Neural cell (in vitro differentiated cells): ENCODE data around the gene FGR.

Experiments used
- EP300 ChIP-seq: fragments of 450-650 bp; conservative IDR thresholded peaks from 2 replicates; pipeline ENCODE4 v1.6.1; 2014; ENCODE audit warnings: antibody characterized with exemption, mild to moderate bottlenecking, moderate library complexity; ENCODE audit not compliant: poor library complexity, severe bottlenecking
- EZH2 ChIP-seq: fragments of 200-600, 300-800 bp; shearing (Covaris generic), sonication (generic); IDR thresholded peaks from 2 replicates; pipeline ENCODE4 v1.6.1; 2014; ENCODE audit warnings: antibody characterized with exemption, low read length, borderline replicate concordance, mild to moderate bottlenecking; ENCODE audit not compliant: insufficient read depth, poor library complexity, severe bottlenecking
- POLR2AphosphoS5 ChIP-seq: IDR thresholded peaks from 2 replicates; pipeline ENCODE4 v1.6.1; 2012
- RAD21 ChIP-seq: fragments of 450-650 bp; conservative IDR thresholded peaks from 2 replicates; pipeline ENCODE4 v1.6.1; 2014; ENCODE audit warnings: antibody characterized with exemption, mild to moderate bottlenecking, moderate library complexity
- TAF1 ChIP-seq: IDR thresholded peaks from 2 replicates; pipeline ENCODE4 v1.6.1; 2012; ENCODE audit warnings: low read depth
- TF ChIP-seq, protein P1 (sequence below): fragments of 450-650 bp; IDR thresholded peaks from 2 replicates; pipeline ENCODE4 v1.5.1; 2014; ENCODE audit warnings: antibody characterized with exemption, mild to moderate bottlenecking, moderate library complexity; ENCODE audit not compliant: poor library complexity, severe bottlenecking
- TF ChIP-seq, protein P2 (sequence below): IDR thresholded peaks from 2 replicates; pipeline ENCODE4 v1.6.1; 2012; ENCODE audit warnings: borderline replicate concordance

DNA sequence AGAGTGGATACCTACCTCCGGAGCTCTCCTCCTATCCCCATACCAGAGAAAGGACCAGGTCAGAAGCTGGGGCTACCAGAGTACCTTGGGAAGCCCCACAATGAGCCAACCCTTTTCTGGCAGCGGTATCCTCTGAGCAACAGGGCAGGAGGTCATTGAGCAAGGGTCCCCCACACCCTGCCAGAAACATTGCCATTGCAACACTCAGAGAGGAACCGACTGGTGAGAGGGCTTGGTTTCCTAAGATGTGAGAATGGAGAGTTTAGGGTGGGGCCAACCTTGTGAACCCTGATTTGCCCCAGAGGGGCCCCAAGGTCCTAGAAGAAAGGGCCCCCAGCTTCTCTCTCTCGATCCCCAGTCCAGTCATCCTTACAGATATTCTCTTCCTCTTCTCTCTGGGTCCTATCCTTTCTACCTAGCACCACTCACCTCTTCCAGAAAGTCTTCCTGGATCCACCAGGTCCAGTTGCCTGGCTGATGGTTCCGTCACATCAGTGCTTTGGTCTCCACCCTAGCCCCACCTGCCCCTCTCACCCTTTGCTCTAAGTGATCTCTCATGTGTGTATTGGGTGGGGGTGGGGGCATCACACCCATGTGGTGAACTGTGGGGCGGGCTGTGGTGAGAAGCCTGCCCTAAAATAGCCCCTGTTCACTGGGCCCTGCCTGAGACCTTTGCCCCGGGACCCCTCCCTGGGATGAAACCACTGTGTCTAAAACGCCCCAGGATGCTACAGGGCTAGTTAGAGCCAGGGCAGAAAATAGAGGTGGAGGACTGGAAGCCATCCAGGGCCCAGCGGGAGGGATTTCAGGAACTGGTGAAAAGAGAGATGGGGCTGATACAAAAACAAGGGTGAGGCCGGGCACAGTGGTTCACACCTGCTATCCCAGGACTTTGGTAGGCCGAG, 8.7 kb downstream of the FGR start:
- TF ChIP-seq POLR2AphosphoS5 (no peak), TAF1 (no peak), RAD21 (no peak), EZH2 (no peak), EP300 (no peak)
- TF ChIP-seq, protein P1, sequence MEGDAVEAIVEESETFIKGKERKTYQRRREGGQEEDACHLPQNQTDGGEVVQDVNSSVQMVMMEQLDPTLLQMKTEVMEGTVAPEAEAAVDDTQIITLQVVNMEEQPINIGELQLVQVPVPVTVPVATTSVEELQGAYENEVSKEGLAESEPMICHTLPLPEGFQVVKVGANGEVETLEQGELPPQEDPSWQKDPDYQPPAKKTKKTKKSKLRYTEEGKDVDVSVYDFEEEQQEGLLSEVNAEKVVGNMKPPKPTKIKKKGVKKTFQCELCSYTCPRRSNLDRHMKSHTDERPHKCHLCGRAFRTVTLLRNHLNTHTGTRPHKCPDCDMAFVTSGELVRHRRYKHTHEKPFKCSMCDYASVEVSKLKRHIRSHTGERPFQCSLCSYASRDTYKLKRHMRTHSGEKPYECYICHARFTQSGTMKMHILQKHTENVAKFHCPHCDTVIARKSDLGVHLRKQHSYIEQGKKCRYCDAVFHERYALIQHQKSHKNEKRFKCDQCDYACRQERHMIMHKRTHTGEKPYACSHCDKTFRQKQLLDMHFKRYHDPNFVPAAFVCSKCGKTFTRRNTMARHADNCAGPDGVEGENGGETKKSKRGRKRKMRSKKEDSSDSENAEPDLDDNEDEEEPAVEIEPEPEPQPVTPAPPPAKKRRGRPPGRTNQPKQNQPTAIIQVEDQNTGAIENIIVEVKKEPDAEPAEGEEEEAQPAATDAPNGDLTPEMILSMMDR = no peak
- TF ChIP-seq, protein P2, sequence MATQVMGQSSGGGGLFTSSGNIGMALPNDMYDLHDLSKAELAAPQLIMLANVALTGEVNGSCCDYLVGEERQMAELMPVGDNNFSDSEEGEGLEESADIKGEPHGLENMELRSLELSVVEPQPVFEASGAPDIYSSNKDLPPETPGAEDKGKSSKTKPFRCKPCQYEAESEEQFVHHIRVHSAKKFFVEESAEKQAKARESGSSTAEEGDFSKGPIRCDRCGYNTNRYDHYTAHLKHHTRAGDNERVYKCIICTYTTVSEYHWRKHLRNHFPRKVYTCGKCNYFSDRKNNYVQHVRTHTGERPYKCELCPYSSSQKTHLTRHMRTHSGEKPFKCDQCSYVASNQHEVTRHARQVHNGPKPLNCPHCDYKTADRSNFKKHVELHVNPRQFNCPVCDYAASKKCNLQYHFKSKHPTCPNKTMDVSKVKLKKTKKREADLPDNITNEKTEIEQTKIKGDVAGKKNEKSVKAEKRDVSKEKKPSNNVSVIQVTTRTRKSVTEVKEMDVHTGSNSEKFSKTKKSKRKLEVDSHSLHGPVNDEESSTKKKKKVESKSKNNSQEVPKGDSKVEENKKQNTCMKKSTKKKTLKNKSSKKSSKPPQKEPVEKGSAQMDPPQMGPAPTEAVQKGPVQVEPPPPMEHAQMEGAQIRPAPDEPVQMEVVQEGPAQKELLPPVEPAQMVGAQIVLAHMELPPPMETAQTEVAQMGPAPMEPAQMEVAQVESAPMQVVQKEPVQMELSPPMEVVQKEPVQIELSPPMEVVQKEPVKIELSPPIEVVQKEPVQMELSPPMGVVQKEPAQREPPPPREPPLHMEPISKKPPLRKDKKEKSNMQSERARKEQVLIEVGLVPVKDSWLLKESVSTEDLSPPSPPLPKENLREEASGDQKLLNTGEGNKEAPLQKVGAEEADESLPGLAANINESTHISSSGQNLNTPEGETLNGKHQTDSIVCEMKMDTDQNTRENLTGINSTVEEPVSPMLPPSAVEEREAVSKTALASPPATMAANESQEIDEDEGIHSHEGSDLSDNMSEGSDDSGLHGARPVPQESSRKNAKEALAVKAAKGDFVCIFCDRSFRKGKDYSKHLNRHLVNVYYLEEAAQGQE = no peak
